Body of pancreas (tissue), 4 donors: ENCODE results near the gene KRTAP10-5. TPM values are rescaled to one million over a fixed set of nuclear protein-coding genes. Genes with fewer than 3 reads are reported as not detected.
"Not testable (repeated sequence)": the region's sequence is repeated elsewhere in the genome, so short reads cannot be mapped to it uniquely, and the experiment has no call there.

Experiments
- ATAC-seq: fragments of 150-250 bp; one replicate; pipeline ENCODE4 v1.9.1; 2016
- DNase-seq, 4 donors: peaks; one replicate each; pipeline ENCODE4 v3.0.0-alpha.2; 2019
- H3K27ac ChIP-seq, 4 donors: fragments of 200-600 bp; sonication (generic); 1 replicate in 3 of 4; 2 replicates in 1 of 4; pipeline versions ENCODE4 v1.5.1 to v1.6.1; 2016 to 2019; ENCODE audit warnings: mild to moderate bottlenecking in 1 of 4, mixed read lengths in 1 of 4, moderate library complexity in 1 of 4
- H3K27me3 ChIP-seq, 2 donors: fragments of 200-600 bp; sonication (generic); one replicate each; pipeline ENCODE4 v1.6.0; 2016; ENCODE audit warnings: mild to moderate bottlenecking in 1 of 2
- H3K36me3 ChIP-seq, 2 donors: fragments of 200-600 bp; sonication (generic); replicated peaks in 1 of 2; 2 replicates each; pipeline ENCODE4 v1.5.1; 2016; ENCODE audit warnings: low read depth in 2 of 2; ENCODE audit not compliant: insufficient read depth in 1 of 2
- H3K4me1 ChIP-seq: fragments of 200-600 bp; sonication (generic); one replicate; pipeline ENCODE4 v1.6.0; 2016
- H3K4me3 ChIP-seq, 2 donors: fragments of 200-600 bp; sonication (generic); 1 replicate in 1 of 2; 2 replicates in 1 of 2; pipeline ENCODE4 v1.5.1; 2016 to 2019
- H3K9me3 ChIP-seq, 3 donors: fragments of 200-600 bp; sonication (generic); 1 replicate in 2 of 3; 2 replicates in 1 of 3; pipeline ENCODE4 v1.5.1; 2016
- CTCF ChIP-seq, 7 experiments: fragments of 450-650 bp in 4 of 7; fragments of 200-600 bp in 3 of 7; sonication (generic) in 3 of 7; IDR thresholded peaks; one replicate each; pipeline ENCODE4 v1.5.1; 2016 to 2019; ENCODE audit warnings: antibody characterized with exemption in 7 of 7
- POLR2A ChIP-seq, 3 donors: fragments of 450-650 bp; IDR thresholded peaks; one replicate each; pipeline ENCODE4 v1.6.1; 2016; ENCODE audit warnings: antibody characterized with exemption in 3 of 3, mild to moderate bottlenecking in 2 of 3
- WGBS, 2 donors: methylation state at CpG; one replicate each; pipeline ENCODE4 v1.1.5; 2017; 5-methylcytosine and 5-hydroxymethylcytosine counted together
- intact Hi-C: fragments of 100-400 bp; cut with DNase I; formaldehyde crosslinking; loops from one replicate; pipeline ENCODE4 v1.15.1; 2023
- total RNA-seq, 2 donors: library from RNA; depleted of rRNA; stranded (reverse); fragments of >200 nt; gene quantifications; one replicate each; pipeline ENCODE4 v1.1.0, GENCODE V29; 2016

KRTAP10-5 gene, protein sequence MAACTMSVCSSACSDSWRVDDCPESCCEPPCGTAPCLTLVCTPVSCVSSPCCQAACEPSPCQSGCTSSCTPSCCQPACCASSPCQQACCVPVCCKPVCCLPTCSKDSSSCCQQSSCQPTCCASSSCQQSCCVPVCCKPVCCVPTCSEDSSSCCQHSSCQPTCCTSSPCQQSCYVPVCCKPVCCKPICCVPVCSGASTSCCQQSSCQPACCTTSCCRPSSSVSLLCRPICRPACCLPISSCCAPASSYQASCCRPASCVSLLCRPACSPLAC
- not detected for total RNA-seq

DNA sequence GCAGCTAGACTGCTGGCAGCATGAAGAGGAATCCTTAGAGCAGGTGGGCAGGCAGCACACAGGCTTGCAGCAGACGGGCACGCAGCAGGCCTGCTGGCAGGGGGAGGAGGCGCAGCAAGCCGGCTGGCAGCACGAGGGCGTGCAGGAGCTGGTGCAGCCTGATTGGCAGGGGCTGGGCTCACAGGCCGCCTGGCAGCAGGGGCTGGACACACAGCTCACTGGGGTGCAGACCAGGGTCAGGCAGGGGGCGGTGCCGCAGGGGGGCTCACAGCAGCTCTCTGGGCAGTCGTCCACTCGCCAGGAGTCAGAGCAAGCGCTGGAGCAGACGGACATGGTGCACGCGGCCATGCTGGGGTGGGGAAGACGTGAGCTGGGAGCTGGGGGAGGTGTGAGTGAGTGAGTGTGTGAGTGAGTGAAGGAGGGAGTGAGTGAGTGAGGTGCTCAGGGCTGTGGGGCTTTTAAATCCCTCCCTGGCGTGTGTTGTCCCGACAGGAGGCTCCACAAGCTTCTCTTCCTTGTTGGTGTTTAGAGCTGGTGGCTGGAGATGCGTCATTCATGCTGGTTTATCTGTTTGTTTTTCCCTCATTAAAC is at the start of gene KRTAP10-5:
TSS of gene KRTAP10-5 (minus strand) at position 374 of the 591 bp plus-strand sequence. CDS start at position 348, 26 bp downstream.
- H3K9me3 ChIP-seq, H3K27ac ChIP-seq, intact Hi-C loops, ATAC-seq, H3K27me3 ChIP-seq, H3K4me1 ChIP-seq, DNase-seq, H3K4me3 ChIP-seq, H3K36me3 ChIP-seq: not testable (repeated sequence)
- 20 to 40% methylated on average over 11 to 18 of the region's 19 CpGs for WGBS, 2 donors

DNA sequence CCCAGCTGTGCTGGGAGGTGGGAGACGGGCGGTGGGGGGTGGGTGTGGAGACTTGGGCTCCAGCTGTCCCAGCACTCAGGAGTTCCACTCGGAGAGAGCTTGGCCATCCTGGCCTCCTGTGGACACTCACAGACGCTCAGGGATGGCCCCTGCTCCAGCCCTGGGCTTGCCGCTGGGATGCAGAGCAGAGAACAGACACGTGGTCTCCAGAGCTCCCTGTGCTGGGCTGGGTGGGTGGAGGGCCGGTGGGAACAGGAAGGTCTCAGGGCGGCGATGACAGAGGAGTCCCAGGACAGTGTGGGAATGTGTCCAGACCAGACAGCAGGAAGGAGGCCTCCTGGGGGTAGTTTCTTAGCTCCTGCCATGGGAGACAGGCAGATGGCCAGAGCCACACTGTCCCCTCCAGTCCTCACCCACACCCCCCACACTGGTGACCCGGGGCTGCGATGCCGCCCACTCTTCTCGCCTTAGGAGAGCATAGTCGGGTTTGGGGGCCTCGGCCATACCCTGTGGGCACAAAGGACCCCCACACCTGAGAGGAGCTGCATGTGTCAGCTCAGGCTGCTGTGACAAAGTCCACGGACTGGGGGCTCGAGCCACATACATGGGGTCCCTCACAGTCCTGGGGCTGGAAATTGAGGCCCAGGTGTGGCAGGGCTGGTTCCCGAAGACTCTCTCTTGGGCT is 48.4 kb upstream of the KRTAP10-5 start:
- ATAC-seq (no peak), DNase-seq (no peak)
- intact Hi-C loops = no loop called here
- 59 to 66% methylated on average over 9 to 18 of the region's 18 CpGs for WGBS, 2 donors
- peaks cover 0 to 6% (median 0%) of the 10 kb centered on the region in 3 donors for H3K9me3 ChIP-seq
- H3K4me1 ChIP-seq = no peaks in the 10 kb centered on the region
- H3K27me3 ChIP-seq = no peaks in the 10 kb centered on the region
- no peak overlapping the region for H3K27ac ChIP-seq
- no peaks in the 10 kb centered on the region for H3K36me3 ChIP-seq
- no peak overlapping the region for H3K4me3 ChIP-seq
- no peak for TF ChIP-seq CTCF (IDR thresholded peaks at IDR 0.05)
- TF ChIP-seq POLR2A (IDR thresholded peaks at IDR 0.05) = no peak

- H3K4me1 ChIP-seq, DNase-seq, H3K27ac ChIP-seq, ATAC-seq, H3K4me3 ChIP-seq, H3K27me3 ChIP-seq, H3K36me3 ChIP-seq, intact Hi-C loops: not testable (repeated sequence)
- 20 to 43% methylated on average over 1 to 10 of the region's 15 CpGs for WGBS, 2 donors
- H3K9me3 ChIP-seq = peaks cover 0 to 15% (median 0%) of the 10 kb centered on the region in 3 donors
These were observed 47.4 kb upstream of the KRTAP10-5 start for GRCh38 chr21:44627831-44628233.

DNA sequence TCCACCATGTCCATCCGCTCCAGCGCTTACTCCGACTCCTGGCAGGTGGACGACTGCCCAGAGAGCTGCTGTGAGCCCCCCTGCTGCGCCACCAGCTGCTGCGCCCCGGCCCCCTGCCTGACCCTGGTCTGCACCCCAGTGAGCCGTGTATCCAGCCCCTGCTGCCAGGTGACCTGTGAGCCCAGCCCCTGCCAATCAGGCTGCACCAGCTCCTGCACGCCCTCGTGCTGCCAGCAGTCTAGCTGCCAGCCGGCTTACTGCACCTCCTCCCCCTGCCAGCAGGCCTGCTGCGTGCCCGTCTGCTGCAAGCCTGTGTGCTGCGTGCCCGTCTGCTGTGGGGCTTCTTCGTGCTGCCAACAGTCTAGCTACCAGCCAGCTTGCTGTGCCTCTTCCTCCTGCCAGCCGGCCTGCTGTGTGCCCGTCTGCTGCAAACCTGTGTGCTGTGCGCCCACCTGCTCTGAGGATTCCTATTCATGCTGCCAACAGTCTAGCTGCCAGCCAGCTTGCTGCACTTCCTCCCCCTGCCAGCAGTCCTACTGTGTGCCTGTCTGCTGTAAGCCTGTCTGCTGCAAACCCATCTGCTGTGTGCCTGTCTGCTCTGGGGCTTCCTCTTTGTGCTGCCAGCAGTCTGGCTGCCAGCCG is 46.9 kb upstream of the KRTAP10-5 start:
- WGBS, 2 donors = 64 to 68% methylated on average over 11 to 15 of the region's 20 CpGs
- DNase-seq, ATAC-seq, H3K4me1 ChIP-seq, H3K27ac ChIP-seq, H3K36me3 ChIP-seq, H3K27me3 ChIP-seq, H3K4me3 ChIP-seq, intact Hi-C loops: not testable (repeated sequence)
- H3K9me3 ChIP-seq = peaks cover 0 to 17% (median 0%) of the 10 kb centered on the region in 3 donors

- no peak within 1 kb of the TSS for H3K4me3 ChIP-seq
- no peaks in the 10 kb centered on the region for H3K27me3 ChIP-seq
- H3K36me3 ChIP-seq = no peaks in the 10 kb centered on the region
- 49 to 65% methylated on average over 4 to 6 of the region's 7 CpGs for WGBS, 2 donors
- no peaks in the 10 kb centered on the region for H3K4me1 ChIP-seq
- DNase-seq (no peak), ATAC-seq (no peak)
- no peak within 1 kb of the TSS for H3K27ac ChIP-seq
- TF ChIP-seq CTCF (IDR thresholded peaks at IDR 0.05) = no peak
- no peak for TF ChIP-seq POLR2A (IDR thresholded peaks at IDR 0.05)
- intact Hi-C loops = no loop called here
- peaks cover 0 to 14% (median 0%) of the 10 kb centered on the region in 3 donors for H3K9me3 ChIP-seq
These were observed 46.3 kb upstream of the KRTAP10-5 start, which contains the start of gene KRTAP10-9 for GRCh38 chr21:44626673-44627143. KRTAP10-9 (plus strand) TSS chr21:44627093; CDS start chr21:44627172, 79 bp downstream.

GRCh38 chr21:44626262-44626661 is 45.9 kb upstream of the KRTAP10-5 start:
- H3K27ac ChIP-seq = no peak overlapping the region
- no peak overlapping the region for H3K4me3 ChIP-seq
- TF ChIP-seq POLR2A (IDR thresholded peaks at IDR 0.05) (no peak), CTCF (IDR thresholded peaks at IDR 0.05) (no peak)
- H3K4me1 ChIP-seq = no peaks in the 10 kb centered on the region
- intact Hi-C loops = no loop called here
- WGBS, 2 donors = 64 to 72% methylated on average over 7 to 10 of the region's 10 CpGs
- no peaks in the 10 kb centered on the region for H3K27me3 ChIP-seq
- DNase-seq (no peak), ATAC-seq (no peak)
- peaks cover 0 to 14% (median 0%) of the 10 kb centered on the region in 3 donors for H3K9me3 ChIP-seq
- no peaks in the 10 kb centered on the region for H3K36me3 ChIP-seq
